OCI-LY7 (cell line): ENCODE data around the gene SLC1A4. TPM values are rescaled to one million over a fixed set of nuclear protein-coding genes. Genes with fewer than 3 reads are reported as not detected.
"Not testable (repeated sequence)": the region's sequence is repeated elsewhere in the genome, so short reads cannot be mapped to it uniquely, and the experiment has no call there.

ENCODE experiments used
- BruUV-seq: library from RNA; stranded (reverse); fragments of 400-500 nt; replicated peaks from 2 replicates; lab custom pipeline; 2021; lab: Mats Ljungman, UMichigan
- CTCF ChIA-PET: fragments of 300-600 bp; sonication (Branson Sonifier 250); formaldehyde crosslinking; loops from one replicate; lab custom pipeline; 2022; ENCODE audit warnings: antibody characterized with exemption; ENCODE audit not compliant: unreplicated experiment; lab: Charles Lee
- POLR2A ChIA-PET: fragments of 300-600 bp; sonication (Branson Sonifier 250); formaldehyde crosslinking; loops from one replicate; lab custom pipeline; 2022; ENCODE audit warnings: antibody characterized with exemption; lab: Charles Lee
- DNase-seq: peaks from one replicate; pipeline ENCODE4 v3.0.0-alpha.2; 2015; ENCODE audit warnings: low spot score
- H2AFZ ChIP-seq: fragments of 200-600 bp; sonication (generic), shearing (Covaris generic); 2 replicates; pipeline ENCODE4 v1.6.1; 2014; ENCODE audit warnings: mild to moderate bottlenecking, antibody characterized with exemption, low read length, moderate library complexity
- H3K27ac ChIP-seq: fragments of 200-600 bp; sonication (generic); 2 replicates; pipeline ENCODE4 v1.5.1; 2014; ENCODE audit warnings: mixed run types, low read depth, mild to moderate bottlenecking, moderate library complexity, low read length, inconsistent platforms; ENCODE audit not compliant: poor library complexity, severe bottlenecking
- H3K36me3 ChIP-seq: fragments of 200-600 bp; sonication (generic); 2 replicates; pipeline ENCODE4 v1.6.1; 2014; ENCODE audit warnings: mild to moderate bottlenecking, antibody characterized with exemption, low read length, moderate library complexity, mixed read lengths; ENCODE audit not compliant: insufficient read depth
- H3K4me1 ChIP-seq: fragments of 200-600 bp; sonication (generic); 2 replicates; pipeline ENCODE4 v1.5.1; 2014; ENCODE audit warnings: mild to moderate bottlenecking, low read length; ENCODE audit not compliant: insufficient read depth, poor library complexity, severe bottlenecking
- H3K4me2 ChIP-seq: fragments of 200-600 bp; sonication (generic); 2 replicates; pipeline ENCODE4 v1.6.1; 2014; ENCODE audit warnings: mild to moderate bottlenecking, low read length
- H3K4me3 ChIP-seq: fragments of 200-600 bp; sonication (generic); 2 replicates; pipeline ENCODE4 v1.5.1; 2014; ENCODE audit warnings: mild to moderate bottlenecking, low read depth, low read length; ENCODE audit not compliant: poor library complexity, severe bottlenecking
- H3K79me2 ChIP-seq: fragments of 200-600 bp; sonication (generic); 2 replicates; pipeline ENCODE4 v1.6.1; 2016; ENCODE audit warnings: low read depth, mild to moderate bottlenecking, low read length, moderate library complexity, mixed read lengths; ENCODE audit not compliant: insufficient read depth
- H3K9me2 ChIP-seq: fragments of 200-600 bp; sonication (generic); 2 replicates; pipeline ENCODE4 v1.6.1; 2016; ENCODE audit warnings: mild to moderate bottlenecking, low read length, mixed read lengths; ENCODE audit not compliant: insufficient read depth
- H3K9me3 ChIP-seq: fragments of 200-600 bp; sonication (generic); 2 replicates; pipeline ENCODE4 v1.6.1; 2014; ENCODE audit warnings: mild to moderate bottlenecking, mixed run types, low read length, mixed read lengths
- H4K20me1 ChIP-seq: fragments of 200-600 bp; sonication (generic); 2 replicates; pipeline ENCODE4 v1.6.1; 2014; ENCODE audit warnings: mild to moderate bottlenecking, antibody characterized with exemption, low read length, moderate library complexity, mixed read lengths; ENCODE audit not compliant: insufficient read depth
- CTCF ChIP-seq: fragments of 200-600 bp; sonication (generic); conservative IDR thresholded peaks from 2 replicates; pipeline ENCODE4 v1.5.1; 2014; ENCODE audit warnings: mild to moderate bottlenecking, antibody characterized with exemption, low read length, moderate library complexity, mixed read lengths
- EZH2phosphoT487 ChIP-seq: fragments of 200-600 bp; sonication (generic); IDR thresholded peaks from 2 replicates; pipeline ENCODE4 v1.6.1; 2018; ENCODE audit warnings: low read depth, borderline replicate concordance, mild to moderate bottlenecking, mixed run types, antibody characterized with exemption, low read length, moderate library complexity, mixed read lengths
- intact Hi-C: fragments of 100-400 bp; cut with micrococcal nuclease; formaldehyde crosslinking; loops from one replicate; pipeline ENCODE4 v1.10.0; 2022; ENCODE audit not compliant: unreplicated experiment
- total RNA-seq, 2 experiments: library from RNA; depleted of rRNA in 1 of 2; stranded (reverse); fragments of >200 nt in 1 of 2; shearing (Covaris generic) in 1 of 2; gene quantifications; 2 replicates each; pipeline ENCODE4 v1.2.3, GENCODE V29; 2014 to 2022

Gene SLC1A4
- total RNA-seq, 2 experiments from 2014 or later: 17.2 to 31.1 TPM

GRCh38 chr2:64957109-64957903, 31.9 kb upstream of the SLC1A4 start:
- H3K4me3 ChIP-seq: no peak overlapping the region
- no TSS peak for BruUV-seq
- no peak for TF ChIP-seq EZH2phosphoT487
- TF ChIP-seq CTCF: no peak

GRCh38 chr2:64958556-64958955, 30.6 kb upstream of the SLC1A4 start:
- Histone ChIP-seq H3K9me3 (peaks cover 8% of the 10 kb centered on the region; the same call in 1 of the 2 replicates), H3K9me2 (no peaks in the 10 kb centered on the region), H3K36me3 (no peaks in the 10 kb centered on the region; the same call in 1 of the 2 replicates), H2AFZ (no peak overlapping the region), H3K4me1 (no peaks in the 10 kb centered on the region), H3K4me2 (no peak overlapping the region), H3K27ac (no peak overlapping the region), H3K4me3 (no peak overlapping the region), H3K79me2 (no peaks in the 10 kb centered on the region), H4K20me1 (no peaks in the 10 kb centered on the region)
- BruUV-seq: no TSS peak
- ChIA-PET POLR2A (interaction anchor here (0.5 to 0.6 kb wide), 2 partner anchors 10 to 75 kb away, joined by 3 to 5 read pairs; no protein-coding TSS in a partner anchor), CTCF (no interaction called here)
- DNase-seq: no peak
- TF ChIP-seq EZH2phosphoT487: no peak
- no peak for TF ChIP-seq CTCF
- intact Hi-C loops: no loop called here

More at GRCh38 chr2:64957109-64957903, 31.9 kb upstream of the SLC1A4 start:
- Histone ChIP-seq H3K4me1 (no peaks in the 10 kb centered on the region), H3K9me2 (no peaks in the 10 kb centered on the region), H2AFZ (no peak overlapping the region), H3K4me2 (no peak overlapping the region), H3K9me3 (peaks cover 8% of the 10 kb centered on the region; the same call in 1 of the 2 replicates), H3K36me3 (no peaks in the 10 kb centered on the region; the same call in 1 of the 2 replicates), H4K20me1 (no peaks in the 10 kb centered on the region), H3K27ac (no peak overlapping the region), H3K79me2 (no peaks in the 10 kb centered on the region)
- POLR2A ChIA-PET: interaction anchor here (1.7 kb wide), 1 partner anchor 10 kb away, joined by 7 read pairs; no protein-coding TSS in a partner anchor
- CTCF ChIA-PET: interaction anchor here (1.0 kb wide), 1 partner anchor 11 kb away, joined by 3 read pairs; no protein-coding TSS in a partner anchor
- DNase-seq: no peak
- intact Hi-C loops: no loop called here

GRCh38 chr2:64960819-64961218, 28.4 kb upstream of the SLC1A4 start:
- no peaks in the 10 kb centered on the region for H3K4me1 ChIP-seq
- H3K79me2 ChIP-seq: no peaks in the 10 kb centered on the region
- no peak overlapping the region for H3K27ac ChIP-seq
- H3K4me3 ChIP-seq: no peak overlapping the region
- intact Hi-C loops: no loop called here
- no peak overlapping the region for H3K4me2 ChIP-seq
- ChIA-PET POLR2A (interaction anchor here (0.8 kb wide), 1 partner anchor 14 kb away, joined by 3 read pairs; no protein-coding TSS in a partner anchor), CTCF (no interaction called here)
- no peak for DNase-seq
- H3K36me3 ChIP-seq: no peaks in the 10 kb centered on the region
- no peak overlapping the region for H2AFZ ChIP-seq
- H3K9me3 ChIP-seq: peaks cover 3% of the 10 kb centered on the region; the same call in 1 of the 2 replicates
- no peaks in the 10 kb centered on the region for H4K20me1 ChIP-seq
- no peaks in the 10 kb centered on the region for H3K9me2 ChIP-seq
- no peak for TF ChIP-seq EZH2phosphoT487
- BruUV-seq: no TSS peak

- CTCF ChIA-PET, BruUV-seq: not testable (repeated sequence)
Observed at GRCh38 chr2:64963138-64963537, 26.1 kb upstream of the SLC1A4 start.

More at GRCh38 chr2:64963138-64963537, 26.1 kb upstream of the SLC1A4 start:
- H3K9me2 ChIP-seq, H3K36me3 ChIP-seq, H3K27ac ChIP-seq, H3K4me1 ChIP-seq, H3K4me3 ChIP-seq, H2AFZ ChIP-seq, intact Hi-C loops, H3K4me2 ChIP-seq, DNase-seq, H3K9me3 ChIP-seq, H4K20me1 ChIP-seq, H3K79me2 ChIP-seq: not testable (repeated sequence)
- POLR2A ChIA-PET: interaction anchor here (1.3 to 2.6 kb wide), 2 partner anchors 16 to 17 kb away, joined by 4 to 9 read pairs; no protein-coding TSS in a partner anchor
